Parathyroid adenoma (tissue), 2 donors: ENCODE data around the gene ATP6V0B.

Experiments used
- H2AFZ ChIP-seq: fragments of 300-600 bp; sonication (generic); one replicate; pipeline ENCODE4 v1.7.0; 2017; ENCODE audit warnings: antibody characterized with exemption, mild to moderate bottlenecking
- H3K27ac ChIP-seq: fragments of 300-600 bp; sonication (generic); one replicate; pipeline ENCODE4 v1.7.0; 2017
- H3K27me3 ChIP-seq: fragments of 300-600 bp; sonication (generic); one replicate; pipeline ENCODE4 v1.7.0; 2017; ENCODE audit warnings: low read length; ENCODE audit not compliant: control insufficient read depth, insufficient read depth
- H3K36me3 ChIP-seq: fragments of 300-600 bp; sonication (generic); one replicate; pipeline ENCODE4 v1.7.0; 2017; ENCODE audit warnings: low read length; ENCODE audit not compliant: control insufficient read depth, insufficient read depth
- H3K4me1 ChIP-seq: fragments of 300-600 bp; sonication (generic); one replicate; pipeline ENCODE4 v1.7.0; 2017; ENCODE audit warnings: control low read depth
- H3K4me2 ChIP-seq: fragments of 300-600 bp; sonication (generic); one replicate; pipeline ENCODE4 v1.7.0; 2017; ENCODE audit warnings: low read length
- H3K4me3 ChIP-seq: fragments of 300-600 bp; sonication (generic); one replicate; pipeline ENCODE4 v1.7.0; 2017; ENCODE audit warnings: low read depth, low read length
- H3K79me2 ChIP-seq: fragments of 300-600 bp; sonication (generic); one replicate; pipeline ENCODE4 v1.7.0; 2017; ENCODE audit warnings: control low read depth
- H3K9ac ChIP-seq: fragments of 300-600 bp; sonication (generic); one replicate; pipeline ENCODE4 v1.7.0; 2017; ENCODE audit warnings: mild to moderate bottlenecking
- H3K9me3 ChIP-seq: fragments of 300-600 bp; sonication (generic); one replicate; pipeline ENCODE4 v1.7.0; 2017; ENCODE audit warnings: low read length; ENCODE audit not compliant: control insufficient read depth
- CTCF ChIP-seq: fragments of 300-600 bp; sonication (generic); IDR thresholded peaks from one replicate; pipeline ENCODE4 v1.7.0; 2017; ENCODE audit warnings: antibody characterized with exemption, mild to moderate bottlenecking
- donor health status: primary hyperparathyroidism.

ATP6V0B gene

GRCh38 chr1:43999455-43999854 is 24.7 kb downstream of the ATP6V0B start:
- H3K27me3 ChIP-seq, result no peaks in the 10 kb centered on the region
- no peaks in the 10 kb centered on the region for H3K4me1 ChIP-seq
- no peaks in the 10 kb centered on the region for H3K36me3 ChIP-seq
- no peak overlapping the region for H3K9ac ChIP-seq
- no peak overlapping the region for H3K27ac ChIP-seq
- H3K4me2 ChIP-seq, result no peak overlapping the region
- H3K79me2 ChIP-seq, result no peaks in the 10 kb centered on the region
- no peak for TF ChIP-seq CTCF
- H2AFZ ChIP-seq, result no peak overlapping the region
- H3K9me3 ChIP-seq, result no peaks in the 10 kb centered on the region
- H3K4me3 ChIP-seq, result no peak overlapping the region

- Histone ChIP-seq H3K9ac (no peak overlapping the region), H3K4me1 (no peaks in the 10 kb centered on the region), H3K9me3 (no peaks in the 10 kb centered on the region)
These were observed 25.4 kb downstream of the ATP6V0B start for GRCh38 chr1:44000122-44000665.

GRCh38 chr1:44002165-44002564 is 27.4 kb downstream of the ATP6V0B start:
- no peak overlapping the region for H3K4me2 ChIP-seq
- H3K4me3 ChIP-seq, result no peak overlapping the region
- H3K27ac ChIP-seq, result no peak overlapping the region
- H3K36me3 ChIP-seq, result no peaks in the 10 kb centered on the region
- no peak overlapping the region for H3K9ac ChIP-seq
- H3K4me1 ChIP-seq, result no peaks in the 10 kb centered on the region
- no peak for TF ChIP-seq CTCF
- no peaks in the 10 kb centered on the region for H3K79me2 ChIP-seq
- H3K27me3 ChIP-seq, result no peaks in the 10 kb centered on the region
- no peak overlapping the region for H2AFZ ChIP-seq
- H3K9me3 ChIP-seq, result no peaks in the 10 kb centered on the region

More at GRCh38 chr1:44000122-44000665, 25.4 kb downstream of the ATP6V0B start:
- H3K27me3 ChIP-seq, result no peaks in the 10 kb centered on the region
- H3K4me3 ChIP-seq, result no peak overlapping the region
- H3K79me2 ChIP-seq, result no peaks in the 10 kb centered on the region
- H3K36me3 ChIP-seq, result no peaks in the 10 kb centered on the region
- H3K27ac ChIP-seq, result no peak overlapping the region
- TF ChIP-seq CTCF, result no peak
- H3K4me2 ChIP-seq, result no peak overlapping the region
- no peak overlapping the region for H2AFZ ChIP-seq

- Histone ChIP-seq H3K36me3 (no peaks in the 10 kb centered on the region), H3K79me2 (no peaks in the 10 kb centered on the region), H3K27ac (no peak overlapping the region), H3K9me3 (no peaks in the 10 kb centered on the region), H3K9ac (no peak overlapping the region), H3K4me3 (no peak overlapping the region), H3K27me3 (no peaks in the 10 kb centered on the region), H3K4me1 (no peaks in the 10 kb centered on the region), H2AFZ (no peak overlapping the region), H3K4me2 (no peak overlapping the region)
- TF ChIP-seq CTCF, result no peak
These were observed 27.9 kb downstream of the ATP6V0B start for GRCh38 chr1:44002606-44003157.

GRCh38 chr1:44008259-44008658 is 33.5 kb downstream of the ATP6V0B start:
- H3K4me2 ChIP-seq, result no peak overlapping the region
- H3K36me3 ChIP-seq, result no peaks in the 10 kb centered on the region
- no peaks in the 10 kb centered on the region for H3K4me1 ChIP-seq
- H3K9me3 ChIP-seq, result no peaks in the 10 kb centered on the region
- no peak overlapping the region for H3K4me3 ChIP-seq
- H3K27ac ChIP-seq, result no peak overlapping the region
- H3K9ac ChIP-seq, result no peak overlapping the region
- H2AFZ ChIP-seq, result no peak overlapping the region
- H3K27me3 ChIP-seq, result no peaks in the 10 kb centered on the region
- TF ChIP-seq CTCF, result no peak
- H3K79me2 ChIP-seq, result no peaks in the 10 kb centered on the region
